NCI-H1930 (cell line): ENCODE results near the gene MDH2.
"Not testable (repeated sequence)": the region's sequence is repeated elsewhere in the genome, so short reads cannot be mapped to it uniquely, and the experiment has no call there.

Source experiments
- DNase-seq, 2 experiments: peaks; one replicate each; lab custom pipeline; 2025; lab: John Stamatoyannopoulos, UW

MDH2 gene

GRCh38 chr7:76071316-76072242 is 23.7 kb downstream of the MDH2 start:
- DNase-seq: no peak

GRCh38 chr7:76072243-76073148 is 24.6 kb downstream of the MDH2 start:
- no peak for DNase-seq

- DNase-seq: no peak
Measured at GRCh38 chr7:76073335-76073990, 25.6 kb downstream of the MDH2 start.

GRCh38 chr7:76074306-76074971 is 26.5 kb downstream of the MDH2 start:
- DNase-seq: no peak

- no peak for DNase-seq
Measured at GRCh38 chr7:76074972-76075370, 27.1 kb downstream of the MDH2 start.

- no peak for DNase-seq
Measured at GRCh38 chr7:76076995-76077394, 29.1 kb downstream of the MDH2 start.

GRCh38 chr7:76077435-76077834 is 29.5 kb downstream of the MDH2 start:
- DNase-seq: no peak

GRCh38 chr7:76080204-76080603 is 32.3 kb downstream of the MDH2 start:
- DNase-seq: no peak

GRCh38 chr7:76084115-76084514 is 36.2 kb downstream of the MDH2 start:
- not testable (repeated sequence) for DNase-seq

- DNase-seq: no peak
Measured at GRCh38 chr7:76086070-76086469, 38.2 kb downstream of the MDH2 start.

- not testable (repeated sequence) for DNase-seq
Measured at GRCh38 chr7:76087362-76087791, 39.5 kb downstream of the MDH2 start.

GRCh38 chr7:76089865-76090475 is 42.1 kb downstream of the MDH2 start:
- DNase-seq: no peak

GRCh38 chr7:76091506-76091905 is 43.6 kb downstream of the MDH2 start:
- DNase-seq: no peak

- DNase-seq: not testable (repeated sequence)
Measured at GRCh38 chr7:76093531-76093930, 45.6 kb downstream of the MDH2 start.

- not testable (repeated sequence) for DNase-seq
Measured at GRCh38 chr7:76094326-76094725, 46.4 kb downstream of the MDH2 start.

GRCh38 chr7:76095908-76096307 is 48.0 kb downstream of the MDH2 start:
- DNase-seq: no peak

GRCh38 chr7:76101693-76102437 is 54.0 kb downstream of the MDH2 start:
- not testable (repeated sequence) for DNase-seq

- DNase-seq: not testable (repeated sequence)
Measured at GRCh38 chr7:76103788-76104187, 55.9 kb downstream of the MDH2 start.

- DNase-seq: not testable (repeated sequence)
Measured at GRCh38 chr7:76106130-76106529, 58.2 kb downstream of the MDH2 start.

- DNase-seq: no peak
Measured at GRCh38 chr7:76106893-76107292, 59.0 kb downstream of the MDH2 start.
